AG04449 (cell line): ENCODE results near the gene MYO7A.

Experiments
- CTCF ChIA-PET: fragments of 350-600 bp; formaldehyde crosslinking; extraction: SDS; loops from one replicate; lab custom pipeline; 2021; ENCODE audit warnings: antibody characterized with exemption; lab: Yijun Ruan, JAX
- POLR2A ChIA-PET: fragments of 400-600, 350-600 bp; formaldehyde crosslinking; extraction: SDS; loops from one replicate; lab custom pipeline; 2020; ENCODE audit warnings: antibody characterized with exemption, inconsistent platforms; lab: Yijun Ruan, JAX
- DNase-seq: peaks from one replicate; pipeline ENCODE4 v3.0.0-alpha.2; 2010; ENCODE audit warnings: low read depth, low spot score
- H3K4me3 ChIP-seq: 2 replicates; pipeline ENCODE4 v1.5.1; 2011; ENCODE audit warnings: low read depth, mild to moderate bottlenecking, control low read depth, low read length
- CTCF ChIP-seq: IDR thresholded peaks from one replicate; pipeline ENCODE4 v1.5.1; 2011; ENCODE audit warnings: mild to moderate bottlenecking, moderate library complexity, low read length, control low read depth, inconsistent platforms; ENCODE audit not compliant: insufficient read depth; ENCODE audit errors: missing control alignments

MYO7A gene

DNA sequence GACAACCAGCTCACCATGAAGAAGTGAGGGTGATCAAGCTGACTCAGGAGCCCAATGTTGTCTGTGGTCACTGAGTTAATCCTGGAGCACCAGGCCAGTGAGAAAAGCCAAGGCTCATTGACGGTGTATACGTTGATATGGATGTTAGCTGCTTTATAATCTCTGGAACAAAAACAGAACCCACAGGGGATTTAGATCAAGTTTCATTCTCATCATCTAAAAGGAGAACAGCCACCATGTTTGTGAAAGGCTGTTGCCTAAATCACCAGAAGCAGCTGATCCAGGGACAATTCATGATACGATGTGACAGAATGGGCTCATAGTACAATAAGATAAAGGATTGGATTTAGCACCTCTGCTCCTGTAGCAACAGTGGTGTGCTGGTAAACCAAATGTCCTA lies 105.0 kb downstream of the MYO7A start:
- no peak for TF ChIP-seq CTCF
- no peak overlapping the region for H3K4me3 ChIP-seq
- ChIA-PET CTCF (interaction anchor here (2.3 kb wide), 1 partner anchor 315 kb away, joined by 9 read pairs; no protein-coding TSS in a partner anchor), POLR2A (no interaction called here)
- no peak for DNase-seq

DNA sequence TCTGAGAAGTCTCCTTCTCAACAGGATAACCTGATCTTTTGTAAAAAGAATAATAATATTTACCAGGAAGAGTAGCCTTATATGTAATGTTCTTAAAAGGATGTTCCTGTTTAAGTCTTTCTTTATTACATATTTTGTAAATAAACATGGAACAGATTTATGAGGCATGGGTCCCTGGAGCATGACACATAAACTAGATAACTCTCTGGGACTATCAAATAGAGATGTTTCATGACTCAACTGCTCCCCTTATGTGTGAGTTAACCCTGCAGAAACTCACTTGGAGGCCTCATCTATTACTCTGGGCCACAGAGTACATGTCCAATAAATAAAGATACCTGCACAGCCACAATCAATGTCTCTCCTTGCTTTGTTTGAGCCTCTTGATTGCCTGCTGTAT lies 108.9 kb downstream of the MYO7A start:
- no peak overlapping the region for H3K4me3 ChIP-seq
- no peak for TF ChIP-seq CTCF
- no peak for DNase-seq
- CTCF ChIA-PET, result no interaction called here
- POLR2A ChIA-PET, result no interaction called here

DNA sequence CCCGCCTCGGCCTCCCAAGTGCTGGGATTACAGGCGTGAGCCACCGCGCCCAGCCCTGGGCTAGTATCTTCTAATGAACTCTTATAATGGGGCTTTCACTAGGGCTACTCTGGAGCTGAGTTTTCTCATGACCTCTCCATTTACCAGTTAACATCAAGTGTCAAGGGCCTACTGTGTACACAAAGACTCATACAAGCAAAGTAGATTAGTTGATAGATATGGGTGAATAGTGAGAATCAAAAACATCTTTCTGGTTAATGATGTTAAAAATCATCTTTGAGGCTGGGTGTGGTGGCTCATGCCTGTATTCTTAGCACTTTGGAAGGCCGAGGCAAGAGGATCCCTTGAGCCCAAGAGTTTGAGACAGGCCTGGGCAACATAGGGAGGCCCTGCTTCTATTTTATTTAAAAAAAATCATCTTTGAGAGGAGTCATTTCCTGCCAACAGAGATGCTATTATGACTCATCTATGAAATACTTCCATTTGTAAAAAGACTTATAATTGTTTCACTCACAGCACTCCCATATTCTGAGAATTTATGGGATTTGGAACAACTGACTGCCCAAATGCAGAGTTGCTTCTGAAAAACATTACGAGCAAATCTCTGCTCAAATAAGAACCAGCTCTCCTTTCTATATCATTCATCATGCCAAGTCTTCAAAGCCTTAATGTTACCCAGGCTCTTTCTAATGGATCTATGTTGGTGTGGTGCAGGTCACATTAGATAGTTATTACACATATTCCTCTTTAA lies 116.4 kb downstream of the MYO7A start:
- ChIA-PET POLR2A (interaction anchor here (0.6 kb wide), 1 partner anchor 46 kb away, joined by 3 read pairs; no protein-coding TSS in a partner anchor), CTCF (interaction anchor here (1.0 to 1.9 kb wide), 2 partner anchors 9 to 11 kb away, joined by 3 to 4 read pairs; no protein-coding TSS in a partner anchor)
- peak; percentile 56 for DNase-seq
- H3K4me3 ChIP-seq, result no peak overlapping the region
- no peak for TF ChIP-seq CTCF

DNA sequence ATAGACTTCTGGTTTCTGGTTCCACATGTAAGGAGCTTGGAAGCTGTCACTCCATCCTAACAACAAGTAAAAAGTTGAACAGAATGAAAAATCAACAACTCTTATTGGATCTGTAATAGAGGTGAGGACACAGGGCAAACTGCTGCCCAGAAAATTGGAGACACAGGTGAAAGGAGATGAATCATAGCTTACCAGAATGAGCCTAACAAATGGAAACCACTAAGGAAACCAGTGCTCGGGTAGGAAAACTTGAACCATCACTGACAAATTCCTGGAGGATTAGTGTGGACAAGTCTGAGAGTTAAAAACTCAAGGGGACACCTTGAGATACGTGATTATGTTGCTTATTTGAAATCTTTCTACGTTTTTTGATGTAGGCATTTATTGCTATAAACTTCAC lies 121.4 kb downstream of the MYO7A start:
- no peak overlapping the region for H3K4me3 ChIP-seq
- ChIA-PET POLR2A (interaction anchor here (0.6 kb wide), 1 partner anchor 161 kb away, joined by 3 read pairs; no protein-coding TSS in a partner anchor), CTCF (interaction anchor here (1.1 kb wide), 1 partner anchor 10 kb away, joined by 5 read pairs; no protein-coding TSS in a partner anchor)
- DNase-seq, result no peak
- no peak for TF ChIP-seq CTCF

- DNase-seq, result no peak
- CTCF ChIA-PET, result no interaction called here
Observed at GRCh38 chr11:77250881-77251640, 123.0 kb downstream of the MYO7A start.

More at GRCh38 chr11:77250881-77251640, 123.0 kb downstream of the MYO7A start:
- H3K4me3 ChIP-seq, result no peak overlapping the region
- POLR2A ChIA-PET, result no interaction called here
- TF ChIP-seq CTCF, result no peak
